HEK293 (cell line): ENCODE data around the gene AGMO.

Experiments
- CTCF ChIA-PET: fragments of 350-600 bp; formaldehyde crosslinking; extraction: SDS; loops from one replicate; lab custom pipeline; 2021; ENCODE audit warnings: antibody characterized with exemption; lab: Yijun Ruan, JAX
- POLR2A ChIA-PET: fragments of 300-600 bp; formaldehyde crosslinking; extraction: SDS; loops from one replicate; lab custom pipeline; 2020; ENCODE audit warnings: antibody characterized with exemption, inconsistent platforms; lab: Yijun Ruan, JAX
- H3K27ac ChIP-seq: fragments of 200-500 bp; sonication (Bioruptor generic); 2 replicates; pipeline ENCODE4 v1.5.1; 2014; ENCODE audit warnings: low read depth, low read length, control low read depth, inconsistent platforms; ENCODE audit errors: extremely low read depth
- H3K36me3 ChIP-seq, 2 experiments: fragments of 200-500 bp in 1 of 2; sonication (Bioruptor generic) in 1 of 2; 1 replicate in 1 of 2; 2 replicates in 1 of 2; pipeline ENCODE4 v1.5.1; 2014 to 2017; ENCODE audit warnings: inconsistent platforms in 2 of 2, low read length in 2 of 2; ENCODE audit not compliant: control insufficient read depth in 2 of 2, insufficient read depth in 1 of 2
- H3K4me1 ChIP-seq: fragments of 200-500 bp; sonication (Bioruptor generic); 2 replicates; pipeline ENCODE4 v1.5.1; 2014; ENCODE audit warnings: mild to moderate bottlenecking, low read length, inconsistent platforms; ENCODE audit not compliant: control insufficient read depth, insufficient read depth
- H3K4me3 ChIP-seq: 2 replicates; pipeline ENCODE4 v1.5.1; 2011; ENCODE audit warnings: low read depth, mild to moderate bottlenecking, control low read depth, low read length, moderate library complexity
- H3K9me3 ChIP-seq: fragments of 200-500 bp; sonication (Bioruptor generic); 2 replicates; pipeline ENCODE4 v1.5.1; 2014; ENCODE audit warnings: low read depth, low read length, inconsistent platforms; ENCODE audit not compliant: control insufficient read depth, insufficient read depth
- BCL11B ChIP-seq: fragments of 450-650 bp; formaldehyde crosslinking; IDR thresholded peaks from 2 replicates; pipeline ENCODE4 v1.5.1; 2016; ENCODE audit warnings: low read depth, missing biosample characterization, missing genetic modification characterization
- HIC1 ChIP-seq: fragments of 450-650 bp; formaldehyde crosslinking; IDR thresholded peaks from 2 replicates; pipeline ENCODE4 v1.5.1; 2016; ENCODE audit warnings: missing biosample characterization, missing genetic modification characterization
- HOXA7 ChIP-seq: sonication (generic); formaldehyde crosslinking; IDR thresholded peaks from 2 replicates; pipeline ENCODE4 v1.8.1; 2022; ENCODE audit warnings: missing genetic modification reagents, borderline replicate concordance
- KLF1 ChIP-seq: fragments of 450-650 bp; formaldehyde crosslinking; IDR thresholded peaks from 2 replicates; pipeline ENCODE4 v1.5.1; 2016; ENCODE audit warnings: missing biosample characterization, missing genetic modification characterization
- ZBTB11 ChIP-seq: fragments of 450-650 bp; formaldehyde crosslinking; conservative IDR thresholded peaks from 2 replicates; pipeline ENCODE4 v1.5.1; 2016; ENCODE audit warnings: low read depth, missing biosample characterization, missing genetic modification characterization
- ZNF112 ChIP-seq: fragments of 450-650 bp; formaldehyde crosslinking; IDR thresholded peaks from 2 replicates; pipeline ENCODE4 v1.5.0; 2017; ENCODE audit warnings: missing biosample characterization, missing genetic modification characterization
- ZNF169 ChIP-seq: fragments of 450-650 bp; formaldehyde crosslinking; IDR thresholded peaks from 2 replicates; pipeline ENCODE4 v1.5.1; 2016; ENCODE audit warnings: missing biosample characterization, missing genetic modification characterization
- ZNF202 ChIP-seq: fragments of 450-650 bp; formaldehyde crosslinking; IDR thresholded peaks from 2 replicates; pipeline ENCODE4 v1.5.1; 2016; ENCODE audit warnings: missing biosample characterization, missing genetic modification characterization, borderline replicate concordance
- ZNF280D ChIP-seq: fragments of 450-650 bp; formaldehyde crosslinking; IDR thresholded peaks from 2 replicates; pipeline ENCODE4 v1.5.1; 2016; ENCODE audit warnings: missing biosample characterization, missing genetic modification characterization
- ZNF544 ChIP-seq: fragments of 450-650 bp; formaldehyde crosslinking; IDR thresholded peaks from 2 replicates; pipeline ENCODE4 v1.5.0; 2017; ENCODE audit warnings: missing biosample characterization, missing genetic modification characterization
- ZNF571 ChIP-seq: fragments of 450-650 bp; formaldehyde crosslinking; IDR thresholded peaks from 2 replicates; pipeline ENCODE4 v1.5.0; 2017; ENCODE audit warnings: missing biosample characterization, missing genetic modification characterization
- ZNF654 ChIP-seq: fragments of 450-650 bp; formaldehyde crosslinking; IDR thresholded peaks from 2 replicates; pipeline ENCODE4 v1.5.1; 2016; ENCODE audit warnings: low read depth, missing biosample characterization, missing genetic modification characterization
- ZNF704 ChIP-seq: fragments of 450-650 bp; formaldehyde crosslinking; IDR thresholded peaks from 2 replicates; pipeline ENCODE4 v1.5.1; 2016; ENCODE audit warnings: missing biosample characterization, missing genetic modification characterization
- ZNF785 ChIP-seq: fragments of 450-650 bp; formaldehyde crosslinking; IDR thresholded peaks from 2 replicates; pipeline ENCODE4 v1.5.1; 2016; ENCODE audit warnings: missing biosample characterization, missing genetic modification characterization
- ZNF830 ChIP-seq: fragments of 450-650 bp; IDR thresholded peaks from 2 replicates; pipeline ENCODE4 v1.5.0; 2018; ENCODE audit warnings: missing biosample characterization, missing genetic modification characterization, low read depth, mild to moderate bottlenecking, moderate library complexity
- ZNF843 ChIP-seq: fragments of 450-650 bp; formaldehyde crosslinking; IDR thresholded peaks from 2 replicates; pipeline ENCODE4 v1.5.1; 2016; ENCODE audit warnings: missing biosample characterization, missing genetic modification characterization

AGMO gene

GRCh38 chr7:15292138-15292537, 269.7 kb downstream of the AGMO start:
- TF ChIP-seq ZNF843 (tag by site-specific recombination) (no peak), ZNF830 (tag by site-specific recombination) (no peak), ZNF112 (tag by site-specific recombination) (no peak), ZNF785 (tag by site-specific recombination) (no peak), ZNF544 (tag by site-specific recombination) (no peak)
- Histone ChIP-seq H3K4me3 (no peak overlapping the region), H3K4me1 (no peaks in the 10 kb centered on the region), H3K9me3 (no peaks in the 10 kb centered on the region), H3K36me3 (no peaks in the 10 kb centered on the region), H3K27ac (no peak overlapping the region)
- ChIA-PET CTCF (interaction anchor here (0.7 to 1.0 kb wide), 2 partner anchors 429 to 776 kb away, joined by 3 read pairs; no protein-coding TSS in a partner anchor), POLR2A (no interaction called here)

GRCh38 chr7:15291699-15292098, 270.1 kb downstream of the AGMO start:
- ChIA-PET POLR2A (no interaction called here), CTCF (interaction anchor here (0.6 to 1.1 kb wide), 4 partner anchors 11 to 776 kb away, joined by 3 read pairs; no protein-coding TSS in a partner anchor)
- H3K9me3 ChIP-seq = no peaks in the 10 kb centered on the region

More at GRCh38 chr7:15291699-15292098, 270.1 kb downstream of the AGMO start:
- no peaks in the 10 kb centered on the region for H3K36me3 ChIP-seq
- no peaks in the 10 kb centered on the region for H3K4me1 ChIP-seq
- no peak overlapping the region for H3K27ac ChIP-seq
- TF ChIP-seq BCL11B (tag by site-specific recombination) (no peak), ZNF280D (tag by site-specific recombination) (no peak), ZNF202 (tag by site-specific recombination) (no peak), ZNF654 (no peak), HIC1 (tag by site-specific recombination) (no peak), ZNF169 (tag by site-specific recombination) (no peak), ZBTB11 (no peak), HOXA7 (CRISPR knock-in tag) (no peak), KLF1 (tag by site-specific recombination) (no peak), ZNF571 (tag by site-specific recombination) (no peak), ZNF704 (tag by site-specific recombination) (no peak)
- TF ChIP-seq, all 188 proteins: peak for 0
- H3K4me3 ChIP-seq = no peak overlapping the region
